CD14-positive monocyte (primary cell): ENCODE results near the gene RPS6KA2. TPM values are rescaled to one million over a fixed set of nuclear protein-coding genes. Genes with fewer than 3 reads are reported as not detected.
A peak's percentile ranks its signal among the peaks of the same experiment; 100 is the strongest.

Experiments used
- DNase-seq, 3 donors: peaks; one replicate each; pipeline ENCODE4 v3.0.0-alpha.2; 2011 to 2022
- H2AFZ ChIP-seq: 2 replicates; pipeline ENCODE4 v1.6.0; 2012; ENCODE audit warnings: mild to moderate bottlenecking, low read depth, low read length, inconsistent platforms; ENCODE audit not compliant: insufficient read depth, poor library complexity, severe bottlenecking
- H3K27ac ChIP-seq, 2 donors: 1 replicate in 1 of 2; 2 replicates in 1 of 2; pipeline ENCODE4 v1.5.1; 2012 to 2013; ENCODE audit warnings: low read length in 2 of 2, control low read depth in 1 of 2, inconsistent platforms in 1 of 2, low read depth in 1 of 2, mild to moderate bottlenecking in 1 of 2
- H3K27me3 ChIP-seq, 2 donors: one replicate each; pipeline versions ENCODE4 v1.6.0 to v1.6.1; 2011 to 2013; ENCODE audit warnings: low read length in 2 of 2; ENCODE audit not compliant: control insufficient read depth in 2 of 2, insufficient read depth in 2 of 2
- H3K36me3 ChIP-seq, 2 donors: replicated peaks in 1 of 2; 1 replicate in 1 of 2; 2 replicates in 1 of 2; pipeline versions ENCODE4 v1.5.1 to v1.6.1; 2012 to 2013; ENCODE audit warnings: low read length in 2 of 2, control low read depth in 1 of 2, inconsistent platforms in 1 of 2, mild to moderate bottlenecking in 1 of 2; ENCODE audit not compliant: insufficient read depth in 2 of 2, control insufficient read depth in 1 of 2
- H3K4me1 ChIP-seq, 2 donors: 1 replicate in 1 of 2; 2 replicates in 1 of 2; pipeline versions ENCODE4 v1.5.1 to v1.6.1; 2012 to 2013; ENCODE audit warnings: low read length in 2 of 2, control low read depth in 1 of 2, inconsistent platforms in 1 of 2, mild to moderate bottlenecking in 1 of 2, moderate library complexity in 1 of 2; ENCODE audit not compliant: insufficient read depth in 2 of 2, control insufficient read depth in 1 of 2
- H3K4me2 ChIP-seq: replicated peaks from 2 replicates; pipeline ENCODE3; 2012; ENCODE audit warnings: low read length, moderate library complexity, mild to moderate bottlenecking; ENCODE audit not compliant: poor library complexity, severe bottlenecking; ENCODE audit errors: extremely low read depth
- H3K4me3 ChIP-seq, 3 experiments: fragments of 200-600 bp in 1 of 3; sonication (generic) in 1 of 3; replicated peaks in 1 of 3; 1 replicate in 2 of 3; 2 replicates in 1 of 3; pipeline ENCODE4 v1.5.1; 2011 to 2013; ENCODE audit warnings: low read length in 3 of 3, mild to moderate bottlenecking in 3 of 3, control low read depth in 2 of 3, low read depth in 2 of 3, inconsistent platforms in 1 of 3, moderate library complexity in 1 of 3
- H3K79me2 ChIP-seq: 2 replicates; pipeline ENCODE4 v1.6.0; 2012; ENCODE audit warnings: mild to moderate bottlenecking, control low read depth, inconsistent platforms, low read length, moderate library complexity; ENCODE audit not compliant: insufficient read depth
- H3K9ac ChIP-seq: 2 replicates; pipeline ENCODE4 v1.6.0; 2017; ENCODE audit warnings: low read length, mild to moderate bottlenecking; ENCODE audit not compliant: insufficient read depth, poor library complexity, severe bottlenecking
- H3K9me3 ChIP-seq, 2 donors: replicated peaks in 1 of 2; 1 replicate in 1 of 2; 2 replicates in 1 of 2; pipeline versions ENCODE4 v1.5.1 to v1.6.1; 2012 to 2013; ENCODE audit warnings: low read length in 2 of 2, control low read depth in 1 of 2; ENCODE audit not compliant: control insufficient read depth in 1 of 2, insufficient read depth in 1 of 2
- H4K20me1 ChIP-seq: 2 replicates; pipeline ENCODE4 v1.6.0; 2012; ENCODE audit warnings: mild to moderate bottlenecking, low read length, control low read depth, moderate library complexity; ENCODE audit not compliant: insufficient read depth
- H3K27ac Mint-ChIP-seq, 7 donors: one replicate each; pipeline ENCODE4 v1.8.0; 2020; ENCODE audit warnings: mild to moderate bottlenecking in 7 of 7, mixed read lengths in 7 of 7, moderate library complexity in 6 of 7, inconsistent platforms in 2 of 7
- H3K27me3 Mint-ChIP-seq, 3 donors: one replicate each; pipeline ENCODE4 v1.8.0; 2021 to 2022; ENCODE audit warnings: low read depth in 3 of 3, mild to moderate bottlenecking in 3 of 3, mixed read lengths in 3 of 3, moderate library complexity in 3 of 3, inconsistent platforms in 1 of 3
- H3K36me3 Mint-ChIP-seq, 2 donors: one replicate each; pipeline ENCODE4 v1.8.0; 2020; ENCODE audit warnings: mixed read lengths in 2 of 2, inconsistent platforms in 1 of 2, mild to moderate bottlenecking in 1 of 2
- H3K4me1 Mint-ChIP-seq: one replicate; pipeline ENCODE4 v1.8.0; 2020; ENCODE audit warnings: mild to moderate bottlenecking, mixed read lengths
- H3K4me3 Mint-ChIP-seq, 2 donors: one replicate each; pipeline ENCODE4 v1.8.0; 2020; ENCODE audit warnings: mild to moderate bottlenecking in 2 of 2, mixed read lengths in 2 of 2, moderate library complexity in 1 of 2
- H3K9me3 Mint-ChIP-seq, 7 donors: one replicate each; pipeline ENCODE4 v1.8.0; 2020 to 2022; ENCODE audit warnings: mixed read lengths in 7 of 7, mild to moderate bottlenecking in 6 of 7, moderate library complexity in 6 of 7, inconsistent platforms in 2 of 7
- WGBS: methylation state at CpG from one replicate; pipeline ENCODE4 v1.1.5; 2013; ENCODE audit warnings: missing lambda C conversion rate; ENCODE audit not compliant: insufficient coverage; 5-methylcytosine and 5-hydroxymethylcytosine counted together
- intact Hi-C, 2 donors: fragments of 100-400 bp; cut with micrococcal nuclease; formaldehyde crosslinking; loops; one replicate each; pipeline versions ENCODE4 v1.15.0 to v1.15.1; 2023
- polyA plus RNA-seq, 3 donors: library from polyadenylated mRNA; depleted of rRNA in 1 of 3; unstranded in 2 of 3; stranded (reverse) in 1 of 3; fragments of 300-500 nt in 2 of 3; fragments of >200 nt in 1 of 3; fragmentation: Illumina TruSeq in 2 of 3; gene quantifications; 1 replicate in 2 of 3; 2 replicates in 1 of 3; pipeline ENCODE4 v1.2.3, GENCODE V29; 2012 to 2021
- TF ChIP-seq, protein P1 (sequence below): fragments of 200-600 bp; IDR thresholded peaks from one replicate; pipeline ENCODE4 v1.8.0; 2022; ENCODE audit warnings: antibody characterized with exemption, mild to moderate bottlenecking

The RPS6KA2 gene
- polyA plus RNA-seq, 3 donors: 1.4 to 3.1 (median 1.9) TPM

DNA sequence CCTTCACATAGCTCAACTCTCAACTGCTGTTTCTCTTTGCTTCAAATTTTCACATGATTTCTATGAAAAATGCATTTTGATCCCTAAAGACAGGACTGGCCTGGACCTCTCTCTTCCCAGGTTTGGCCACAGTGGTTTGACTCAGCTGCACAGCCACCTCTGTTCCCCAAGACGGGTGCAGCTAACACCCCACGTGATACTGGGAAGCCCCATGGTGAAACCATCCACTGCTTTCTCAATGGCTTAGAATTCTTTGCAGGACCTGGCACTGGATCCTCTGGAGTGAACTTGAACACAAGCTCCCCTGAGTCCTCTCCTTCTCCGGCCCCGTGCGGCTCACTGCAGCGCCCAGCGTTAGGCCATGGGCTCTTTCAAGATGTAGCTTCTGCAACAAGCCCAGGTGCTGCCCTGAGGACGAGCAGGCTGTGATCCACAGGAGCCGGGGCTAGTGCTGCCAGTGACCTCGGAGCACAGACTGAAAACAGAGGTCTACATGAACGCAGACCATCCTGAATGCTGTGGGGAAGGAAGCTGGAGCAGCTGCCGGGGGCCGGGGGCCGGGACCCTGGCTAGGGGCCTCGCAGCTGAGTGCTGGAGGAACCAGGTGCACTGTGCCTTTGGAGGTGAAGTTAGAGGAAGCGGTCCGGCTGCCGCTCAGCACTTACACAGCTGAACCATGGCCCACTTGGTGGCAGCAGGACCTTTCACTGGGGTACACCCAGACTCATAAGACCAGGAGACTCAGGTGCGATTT is 185.5 kb downstream of the RPS6KA2 start:
- Mint-ChIP-seq H3K4me1 (peaks cover 20% of the 10 kb centered on the region), H3K27me3 (peaks cover 29 to 39% (median 37%) of the 10 kb centered on the region in 3 donors), H3K4me3 (peak overlapping the region in 1 of 2 donors; percentile 36), H3K9me3 (peaks cover 0 to 2% (median 0%) of the 10 kb centered on the region in 7 donors), H3K36me3 (peaks cover 0 to 3% of the 10 kb centered on the region in 2 donors), H3K27ac (no peak overlapping the region)
- Histone ChIP-seq H2AFZ (no peak overlapping the region), H3K9ac (no peak overlapping the region), H3K27me3 (peaks cover 12 to 29% of the 10 kb centered on the region in 2 donors), H3K79me2 (no peaks in the 10 kb centered on the region), H3K36me3 (no peaks in the 10 kb centered on the region), H3K4me2 (no peak overlapping the region), H3K9me3 (no peaks in the 10 kb centered on the region), H3K4me1 (no peaks in the 10 kb centered on the region), H3K4me3 (no peak overlapping the region), H3K27ac (no peak overlapping the region), H4K20me1 (no peaks in the 10 kb centered on the region)
- TF ChIP-seq, protein P1, sequence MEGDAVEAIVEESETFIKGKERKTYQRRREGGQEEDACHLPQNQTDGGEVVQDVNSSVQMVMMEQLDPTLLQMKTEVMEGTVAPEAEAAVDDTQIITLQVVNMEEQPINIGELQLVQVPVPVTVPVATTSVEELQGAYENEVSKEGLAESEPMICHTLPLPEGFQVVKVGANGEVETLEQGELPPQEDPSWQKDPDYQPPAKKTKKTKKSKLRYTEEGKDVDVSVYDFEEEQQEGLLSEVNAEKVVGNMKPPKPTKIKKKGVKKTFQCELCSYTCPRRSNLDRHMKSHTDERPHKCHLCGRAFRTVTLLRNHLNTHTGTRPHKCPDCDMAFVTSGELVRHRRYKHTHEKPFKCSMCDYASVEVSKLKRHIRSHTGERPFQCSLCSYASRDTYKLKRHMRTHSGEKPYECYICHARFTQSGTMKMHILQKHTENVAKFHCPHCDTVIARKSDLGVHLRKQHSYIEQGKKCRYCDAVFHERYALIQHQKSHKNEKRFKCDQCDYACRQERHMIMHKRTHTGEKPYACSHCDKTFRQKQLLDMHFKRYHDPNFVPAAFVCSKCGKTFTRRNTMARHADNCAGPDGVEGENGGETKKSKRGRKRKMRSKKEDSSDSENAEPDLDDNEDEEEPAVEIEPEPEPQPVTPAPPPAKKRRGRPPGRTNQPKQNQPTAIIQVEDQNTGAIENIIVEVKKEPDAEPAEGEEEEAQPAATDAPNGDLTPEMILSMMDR: no peak
- DNase-seq: no peak
- intact Hi-C loops: no loop called here
- 5% methylated on average over 19 of the region's 19 CpGs for WGBS

DNA sequence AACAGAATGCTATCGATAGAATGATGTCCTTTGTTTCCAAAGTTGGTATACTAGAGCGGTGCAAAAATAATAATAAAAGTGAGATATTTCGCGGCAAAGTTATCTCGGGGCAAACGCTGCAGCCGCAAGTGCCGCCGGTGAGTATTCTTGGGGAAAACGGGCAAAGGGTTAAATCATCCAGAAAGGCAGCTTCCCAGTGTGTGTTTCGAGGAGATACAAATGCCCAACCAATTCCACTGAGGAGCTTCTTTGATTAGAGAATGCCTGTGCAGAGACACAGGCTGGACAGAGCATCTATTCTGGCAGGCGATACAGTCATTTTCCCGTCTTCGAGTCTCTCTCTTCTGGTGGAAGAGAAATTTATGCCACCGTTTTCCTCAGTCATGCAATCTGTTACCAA is 186.3 kb downstream of the RPS6KA2 start:
- TF ChIP-seq, protein P1: no peak
- no peak overlapping the region for H2AFZ ChIP-seq
- H3K4me1 ChIP-seq: no peaks in the 10 kb centered on the region
- peaks cover 24% of the 10 kb centered on the region for H3K4me1 Mint-ChIP-seq
- H3K27me3 Mint-ChIP-seq: peaks cover 29 to 39% (median 38%) of the 10 kb centered on the region in 3 donors
- H3K27ac ChIP-seq: no peak overlapping the region
- no peaks in the 10 kb centered on the region for H3K9me3 ChIP-seq
- no peak overlapping the region for H3K27ac Mint-ChIP-seq
- peaks cover 12 to 29% of the 10 kb centered on the region in 2 donors for H3K27me3 ChIP-seq
- no peaks in the 10 kb centered on the region for H4K20me1 ChIP-seq
- intact Hi-C loops: no loop called here
- H3K79me2 ChIP-seq: no peaks in the 10 kb centered on the region
- no peak overlapping the region for H3K4me2 ChIP-seq
- no peaks in the 10 kb centered on the region for H3K36me3 ChIP-seq
- no peak overlapping the region for H3K9ac ChIP-seq
- 93% methylated on average over 14 of the region's 15 CpGs for WGBS
- H3K4me3 Mint-ChIP-seq: peak overlapping the region in 1 of 2 donors; percentile 24
- DNase-seq: no peak
- H3K9me3 Mint-ChIP-seq: peaks cover 0 to 2% (median 0%) of the 10 kb centered on the region in 7 donors
- H3K36me3 Mint-ChIP-seq: peaks cover 0 to 3% of the 10 kb centered on the region in 2 donors
- H3K4me3 ChIP-seq: no peak overlapping the region
